Uterus (tissue), 2 donors: ENCODE results near the gene RENBP.

Experiments used
- CTCF ChIP-seq, 4 experiments: fragments of 200-600 bp in 2 of 4; fragments of 450-650 bp in 2 of 4; sonication (generic) in 2 of 4; IDR thresholded peaks; one replicate each; pipeline ENCODE4 v1.5.1; 2016 to 2019; ENCODE audit warnings: antibody characterized with exemption in 4 of 4, mild to moderate bottlenecking in 2 of 4, moderate library complexity in 1 of 4
- POLR2A ChIP-seq, 2 donors: fragments of 450-650 bp; IDR thresholded peaks; one replicate each; pipeline ENCODE4 v1.6.1; 2016; ENCODE audit warnings: antibody characterized with exemption in 2 of 2, mild to moderate bottlenecking in 1 of 2, moderate library complexity in 1 of 2

GRCh38 chrX:153934148-153934761 lies 10.2 kb downstream of the RENBP start:
- no peak for TF ChIP-seq CTCF (IDR thresholded peaks at IDR 0.05)
- no peak for TF ChIP-seq POLR2A (IDR thresholded peaks at IDR 0.05)
